WTC11 (cell line): ENCODE results near the gene SELENBP1. TPM values are rescaled to one million over a fixed set of nuclear protein-coding genes. Genes with fewer than 3 reads are reported as not detected.

Source experiments
- ATAC-seq: fragments of 200-7000 bp; cut with Tn5 transposase; 2 replicates; pipeline ENCODE4 v1.10.0; 2021; ENCODE audit warnings: mild to moderate bottlenecking, moderate library complexity
- CTCF ChIA-PET: fragments of 300-600 bp; sonication (Branson Sonifier 250); formaldehyde crosslinking; loops from one replicate; lab custom pipeline; 2021; ENCODE audit warnings: antibody characterized with exemption; lab: Charles Lee
- POLR2A ChIA-PET: fragments of 350-600 bp; sonication (Branson Sonifier 250); formaldehyde crosslinking; loops from one replicate; lab custom pipeline; 2021; ENCODE audit warnings: antibody characterized with exemption; lab: Charles Lee
- DNase-seq: peaks from one replicate; pipeline ENCODE4 v3.0.0; 2021; ENCODE audit warnings: low spot score
- H3K27ac Mint-ChIP-seq: 2 replicates; pipeline ENCODE4 v1.8.0; 2021; ENCODE audit warnings: mixed read lengths
- H3K27me3 Mint-ChIP-seq: 2 replicates; pipeline ENCODE4 v1.8.0; 2021; ENCODE audit warnings: low read depth, mild to moderate bottlenecking, moderate library complexity, mixed read lengths
- H3K36me3 Mint-ChIP-seq: 2 replicates; pipeline ENCODE4 v1.8.0; 2021; ENCODE audit warnings: mixed read lengths
- H3K4me1 Mint-ChIP-seq: 2 replicates; pipeline ENCODE4 v1.8.0; 2022; ENCODE audit warnings: mixed read lengths
- H3K4me3 Mint-ChIP-seq: 2 replicates; pipeline ENCODE4 v1.8.0; 2021; ENCODE audit warnings: mild to moderate bottlenecking, moderate library complexity, mixed read lengths
- H3K9me3 Mint-ChIP-seq: 2 replicates; pipeline ENCODE4 v1.8.0; 2021; ENCODE audit warnings: mixed read lengths
- EMX1 ChIP-seq: fragments of 250-450 bp; sonication (Bioruptor Pico); IDR thresholded peaks from 2 replicates; pipeline ENCODE4 v1.8.0; 2021; ENCODE audit warnings: mild to moderate bottlenecking
- ESRRA ChIP-seq: sonication (generic); formaldehyde crosslinking; IDR thresholded peaks from 2 replicates; pipeline ENCODE4 v1.8.1; 2022; ENCODE audit warnings: mild to moderate bottlenecking, missing genetic modification reagents, borderline replicate concordance
- FOXJ3 ChIP-seq: sonication (generic); formaldehyde crosslinking; IDR thresholded peaks from 2 replicates; pipeline ENCODE4 v1.9.0; 2021; ENCODE audit warnings: missing genetic modification reagents, mild to moderate bottlenecking, borderline replicate concordance
- FOXP1 ChIP-seq: sonication (generic); formaldehyde crosslinking; IDR thresholded peaks from 2 replicates; pipeline ENCODE4 v1.8.0; 2022; ENCODE audit warnings: missing genetic modification reagents, mild to moderate bottlenecking, moderate library complexity, borderline replicate concordance
- IRF2 ChIP-seq: sonication (generic); formaldehyde crosslinking; IDR thresholded peaks from 2 replicates; pipeline ENCODE4 v1.8.0; 2022; ENCODE audit warnings: low read depth, missing genetic modification reagents, borderline replicate concordance
- JUN ChIP-seq: sonication (generic); formaldehyde crosslinking; IDR thresholded peaks from 2 replicates; pipeline ENCODE4 v1.8.0; 2023; ENCODE audit warnings: mild to moderate bottlenecking, missing genetic modification reagents
- NR1H2 ChIP-seq: sonication (generic); formaldehyde crosslinking; IDR thresholded peaks from 2 replicates; pipeline ENCODE4 v1.9.0; 2021; ENCODE audit warnings: mild to moderate bottlenecking, moderate library complexity, missing genetic modification reagents
- SOX15 ChIP-seq: fragments of 250-450 bp; sonication (Bioruptor Pico); IDR thresholded peaks from 2 replicates; pipeline ENCODE4 v1.9.0; 2021; ENCODE audit warnings: mild to moderate bottlenecking
- ZNF396 ChIP-seq: fragments of 250-450 bp; sonication (Bioruptor Pico); IDR thresholded peaks from 2 replicates; pipeline ENCODE4 v1.8.0; 2021; ENCODE audit warnings: mild to moderate bottlenecking, moderate library complexity, borderline replicate concordance
- ZNF416 ChIP-seq: fragments of 250-450 bp; sonication (Bioruptor Pico); IDR thresholded peaks from 2 replicates; pipeline ENCODE4 v1.9.0; 2021; ENCODE audit warnings: mild to moderate bottlenecking, inconsistent platforms
- ZNF423 ChIP-seq: fragments of 250-450 bp; sonication (Bioruptor Pico); IDR thresholded peaks from 2 replicates; pipeline ENCODE4 v2.1.2; 2022; ENCODE audit warnings: mild to moderate bottlenecking, moderate library complexity
- ZNF532 ChIP-seq: fragments of 250-450 bp; sonication (Bioruptor Pico); IDR thresholded peaks from 2 replicates; pipeline ENCODE4 v1.9.0; 2021; ENCODE audit warnings: mild to moderate bottlenecking, borderline replicate concordance
- total RNA-seq: library from RNA; stranded (reverse); gene quantifications from 3 replicates; pipeline ENCODE4 v1.2.3, GENCODE V29; 2021
- TF ChIP-seq, protein P1 (sequence below): sonication (generic); formaldehyde crosslinking; IDR thresholded peaks from 2 replicates; pipeline ENCODE4 v1.8.1; 2023; ENCODE audit warnings: mild to moderate bottlenecking, moderate library complexity, missing genetic modification reagents
- TF ChIP-seq, protein P2 (sequence below): sonication (generic); formaldehyde crosslinking; IDR thresholded peaks from 2 replicates; pipeline ENCODE4 v1.8.0; 2022; ENCODE audit warnings: mild to moderate bottlenecking, missing genetic modification reagents
- TF ChIP-seq, protein P3 (sequence below): sonication (generic); formaldehyde crosslinking; conservative IDR thresholded peaks from 2 replicates; pipeline ENCODE4 v1.8.1; 2023; ENCODE audit warnings: mild to moderate bottlenecking, low read depth, missing genetic modification reagents, moderate library complexity
- TF ChIP-seq, protein P4 (sequence below): fragments of 250-450 bp; sonication (Bioruptor Pico); IDR thresholded peaks from 2 replicates; pipeline ENCODE4 v1.9.0; 2021; ENCODE audit warnings: mild to moderate bottlenecking
- TF ChIP-seq, protein P5 (sequence below): sonication (generic); formaldehyde crosslinking; IDR thresholded peaks from 2 replicates; pipeline ENCODE4 v1.8.0; 2022; ENCODE audit warnings: mild to moderate bottlenecking, missing genetic modification reagents

The SELENBP1 gene
- total RNA-seq, 1 experiment from 2014 or later, result 17.9 TPM

- H3K4me1 Mint-ChIP-seq, result no peaks in the 10 kb centered on the region
- DNase-seq (no peak), ATAC-seq (peak; percentile 68)
- CTCF ChIA-PET, result interaction anchor here (1.0 to 2.4 kb wide), 6 partner anchors 9 to 120 kb away, joined by 3 to 11 read pairs (median 4); no protein-coding TSS in a partner anchor
- peaks cover 36% of the 10 kb centered on the region for H3K9me3 Mint-ChIP-seq
- POLR2A ChIA-PET, result interaction anchor here (0.5 kb wide), 1 partner anchor 30 kb away, joined by 3 read pairs; no protein-coding TSS in a partner anchor
- TF ChIP-seq FOXJ3 (CRISPR knock-in tag) (no peak), EMX1 (CRISPR knock-in tag) (no peak), ESRRA (CRISPR knock-in tag) (no peak), ZNF416 (CRISPR knock-in tag) (no peak), ZNF423 (no peak), FOXP1 (CRISPR knock-in tag) (no peak)
- TF ChIP-seq, protein P1, sequence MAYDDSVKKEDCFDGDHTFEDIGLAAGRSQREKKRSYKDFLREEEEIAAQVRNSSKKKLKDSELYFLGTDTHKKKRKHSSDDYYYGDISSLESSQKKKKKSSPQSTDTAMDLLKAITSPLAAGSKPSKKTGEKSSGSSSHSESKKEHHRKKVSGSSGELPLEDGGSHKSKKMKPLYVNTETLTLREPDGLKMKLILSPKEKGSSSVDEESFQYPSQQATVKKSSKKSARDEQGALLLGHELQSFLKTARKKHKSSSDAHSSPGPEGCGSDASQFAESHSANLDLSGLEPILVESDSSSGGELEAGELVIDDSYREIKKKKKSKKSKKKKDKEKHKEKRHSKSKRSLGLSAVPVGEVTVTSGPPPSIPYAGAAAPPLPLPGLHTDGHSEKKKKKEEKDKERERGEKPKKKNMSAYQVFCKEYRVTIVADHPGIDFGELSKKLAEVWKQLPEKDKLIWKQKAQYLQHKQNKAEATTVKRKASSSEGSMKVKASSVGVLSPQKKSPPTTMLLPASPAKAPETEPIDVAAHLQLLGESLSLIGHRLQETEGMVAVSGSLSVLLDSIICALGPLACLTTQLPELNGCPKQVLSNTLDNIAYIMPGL (CRISPR knock-in tag), result no peak
- TF ChIP-seq, protein P2, sequence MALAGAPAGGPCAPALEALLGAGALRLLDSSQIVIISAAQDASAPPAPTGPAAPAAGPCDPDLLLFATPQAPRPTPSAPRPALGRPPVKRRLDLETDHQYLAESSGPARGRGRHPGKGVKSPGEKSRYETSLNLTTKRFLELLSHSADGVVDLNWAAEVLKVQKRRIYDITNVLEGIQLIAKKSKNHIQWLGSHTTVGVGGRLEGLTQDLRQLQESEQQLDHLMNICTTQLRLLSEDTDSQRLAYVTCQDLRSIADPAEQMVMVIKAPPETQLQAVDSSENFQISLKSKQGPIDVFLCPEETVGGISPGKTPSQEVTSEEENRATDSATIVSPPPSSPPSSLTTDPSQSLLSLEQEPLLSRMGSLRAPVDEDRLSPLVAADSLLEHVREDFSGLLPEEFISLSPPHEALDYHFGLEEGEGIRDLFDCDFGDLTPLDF (CRISPR knock-in tag), result no peak
- TF ChIP-seq, protein P3, sequence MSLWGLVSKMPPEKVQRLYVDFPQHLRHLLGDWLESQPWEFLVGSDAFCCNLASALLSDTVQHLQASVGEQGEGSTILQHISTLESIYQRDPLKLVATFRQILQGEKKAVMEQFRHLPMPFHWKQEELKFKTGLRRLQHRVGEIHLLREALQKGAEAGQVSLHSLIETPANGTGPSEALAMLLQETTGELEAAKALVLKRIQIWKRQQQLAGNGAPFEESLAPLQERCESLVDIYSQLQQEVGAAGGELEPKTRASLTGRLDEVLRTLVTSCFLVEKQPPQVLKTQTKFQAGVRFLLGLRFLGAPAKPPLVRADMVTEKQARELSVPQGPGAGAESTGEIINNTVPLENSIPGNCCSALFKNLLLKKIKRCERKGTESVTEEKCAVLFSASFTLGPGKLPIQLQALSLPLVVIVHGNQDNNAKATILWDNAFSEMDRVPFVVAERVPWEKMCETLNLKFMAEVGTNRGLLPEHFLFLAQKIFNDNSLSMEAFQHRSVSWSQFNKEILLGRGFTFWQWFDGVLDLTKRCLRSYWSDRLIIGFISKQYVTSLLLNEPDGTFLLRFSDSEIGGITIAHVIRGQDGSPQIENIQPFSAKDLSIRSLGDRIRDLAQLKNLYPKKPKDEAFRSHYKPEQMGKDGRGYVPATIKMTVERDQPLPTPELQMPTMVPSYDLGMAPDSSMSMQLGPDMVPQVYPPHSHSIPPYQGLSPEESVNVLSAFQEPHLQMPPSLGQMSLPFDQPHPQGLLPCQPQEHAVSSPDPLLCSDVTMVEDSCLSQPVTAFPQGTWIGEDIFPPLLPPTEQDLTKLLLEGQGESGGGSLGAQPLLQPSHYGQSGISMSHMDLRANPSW, result no peak
- peaks cover 9% of the 10 kb centered on the region for H3K27me3 Mint-ChIP-seq
- H3K27ac Mint-ChIP-seq, result no peak overlapping the region
- peaks cover 34% of the 10 kb centered on the region for H3K36me3 Mint-ChIP-seq
- no peak overlapping the region for H3K4me3 Mint-ChIP-seq
Measured at GRCh38 chr1:151364996-151365395, 7.5 kb downstream of the SELENBP1 start.

- TF ChIP-seq ESRRA (CRISPR knock-in tag), result no peak
- no peak for TF ChIP-seq ZNF396
- no peak for TF ChIP-seq NR1H2
- TF ChIP-seq ZNF532 (CRISPR knock-in tag), result no peak
- TF ChIP-seq, protein P4, sequence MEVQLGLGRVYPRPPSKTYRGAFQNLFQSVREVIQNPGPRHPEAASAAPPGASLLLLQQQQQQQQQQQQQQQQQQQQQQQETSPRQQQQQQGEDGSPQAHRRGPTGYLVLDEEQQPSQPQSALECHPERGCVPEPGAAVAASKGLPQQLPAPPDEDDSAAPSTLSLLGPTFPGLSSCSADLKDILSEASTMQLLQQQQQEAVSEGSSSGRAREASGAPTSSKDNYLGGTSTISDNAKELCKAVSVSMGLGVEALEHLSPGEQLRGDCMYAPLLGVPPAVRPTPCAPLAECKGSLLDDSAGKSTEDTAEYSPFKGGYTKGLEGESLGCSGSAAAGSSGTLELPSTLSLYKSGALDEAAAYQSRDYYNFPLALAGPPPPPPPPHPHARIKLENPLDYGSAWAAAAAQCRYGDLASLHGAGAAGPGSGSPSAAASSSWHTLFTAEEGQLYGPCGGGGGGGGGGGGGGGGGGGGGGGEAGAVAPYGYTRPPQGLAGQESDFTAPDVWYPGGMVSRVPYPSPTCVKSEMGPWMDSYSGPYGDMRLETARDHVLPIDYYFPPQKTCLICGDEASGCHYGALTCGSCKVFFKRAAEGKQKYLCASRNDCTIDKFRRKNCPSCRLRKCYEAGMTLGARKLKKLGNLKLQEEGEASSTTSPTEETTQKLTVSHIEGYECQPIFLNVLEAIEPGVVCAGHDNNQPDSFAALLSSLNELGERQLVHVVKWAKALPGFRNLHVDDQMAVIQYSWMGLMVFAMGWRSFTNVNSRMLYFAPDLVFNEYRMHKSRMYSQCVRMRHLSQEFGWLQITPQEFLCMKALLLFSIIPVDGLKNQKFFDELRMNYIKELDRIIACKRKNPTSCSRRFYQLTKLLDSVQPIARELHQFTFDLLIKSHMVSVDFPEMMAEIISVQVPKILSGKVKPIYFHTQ (CRISPR knock-in tag), result no peak
- TF ChIP-seq SOX15 (CRISPR knock-in tag), result no peak
- no peak for TF ChIP-seq JUN (CRISPR knock-in tag)
- TF ChIP-seq, protein P5, sequence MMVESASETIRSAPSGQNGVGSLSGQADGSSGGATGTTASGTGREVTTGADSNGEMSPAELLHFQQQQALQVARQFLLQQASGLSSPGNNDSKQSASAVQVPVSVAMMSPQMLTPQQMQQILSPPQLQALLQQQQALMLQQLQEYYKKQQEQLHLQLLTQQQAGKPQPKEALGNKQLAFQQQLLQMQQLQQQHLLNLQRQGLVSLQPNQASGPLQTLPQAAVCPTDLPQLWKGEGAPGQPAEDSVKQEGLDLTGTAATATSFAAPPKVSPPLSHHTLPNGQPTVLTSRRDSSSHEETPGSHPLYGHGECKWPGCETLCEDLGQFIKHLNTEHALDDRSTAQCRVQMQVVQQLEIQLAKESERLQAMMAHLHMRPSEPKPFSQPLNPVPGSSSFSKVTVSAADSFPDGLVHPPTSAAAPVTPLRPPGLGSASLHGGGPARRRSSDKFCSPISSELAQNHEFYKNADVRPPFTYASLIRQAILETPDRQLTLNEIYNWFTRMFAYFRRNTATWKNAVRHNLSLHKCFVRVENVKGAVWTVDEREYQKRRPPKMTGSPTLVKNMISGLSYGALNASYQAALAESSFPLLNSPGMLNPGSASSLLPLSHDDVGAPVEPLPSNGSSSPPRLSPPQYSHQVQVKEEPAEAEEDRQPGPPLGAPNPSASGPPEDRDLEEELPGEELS (CRISPR knock-in tag), result no peak
- TF ChIP-seq IRF2, result no peak
- no peaks in the 10 kb centered on the region for H3K4me1 Mint-ChIP-seq
- H3K27ac Mint-ChIP-seq, result no peak overlapping the region
- peaks cover 34% of the 10 kb centered on the region for H3K36me3 Mint-ChIP-seq
- peaks cover 9% of the 10 kb centered on the region for H3K27me3 Mint-ChIP-seq
- no peak overlapping the region for H3K4me3 Mint-ChIP-seq
- no peak for ATAC-seq
- ChIA-PET POLR2A (interaction anchor here (0.5 kb wide), 1 partner anchor 18 kb away, joined by 3 read pairs; no protein-coding TSS in a partner anchor), CTCF (no interaction called here)
- H3K9me3 Mint-ChIP-seq, result peaks cover 36% of the 10 kb centered on the region
- no peak for DNase-seq
Measured at GRCh38 chr1:151362308-151363155, 10.0 kb downstream of the SELENBP1 start.
